Smooth muscle cell (in vitro differentiated cells): ENCODE data around the gene SEMA4D. TPM values are rescaled to one million over a fixed set of nuclear protein-coding genes. Genes with fewer than 3 reads are reported as not detected.

Source experiments
- DNase-seq: peaks from one replicate; lab custom pipeline; 2025; ENCODE audit not compliant: unreplicated experiment; lab: John Stamatoyannopoulos, UW
- H2AFZ ChIP-seq: fragments of 200-600 bp; sonication (generic); 2 replicates; pipeline ENCODE4 v1.6.0; 2016; ENCODE audit warnings: antibody characterized with exemption, low read depth, mild to moderate bottlenecking
- H3F3A ChIP-seq: fragments of 200-600 bp; sonication (generic); 2 replicates; pipeline ENCODE4 v1.6.0; 2017; ENCODE audit warnings: antibody characterized with exemption, low read depth
- H3K27ac ChIP-seq: fragments of 200-600 bp; sonication (generic); 2 replicates; pipeline ENCODE4 v1.5.1; 2016; ENCODE audit warnings: low read depth, mild to moderate bottlenecking
- H3K27me3 ChIP-seq: fragments of 200-600 bp; sonication (generic); 2 replicates; pipeline ENCODE4 v1.6.1; 2016; ENCODE audit warnings: low read depth, mild to moderate bottlenecking
- H3K36me3 ChIP-seq: fragments of 200-600 bp; sonication (generic); 2 replicates; pipeline ENCODE4 v1.5.1; 2016; ENCODE audit warnings: low read depth
- H3K4me1 ChIP-seq: fragments of 200-600 bp; sonication (generic); 2 replicates; pipeline ENCODE4 v1.5.1; 2016; ENCODE audit warnings: low read depth
- H3K4me2 ChIP-seq: fragments of 200-600 bp; sonication (generic); 2 replicates; pipeline ENCODE4 v1.6.0; 2016; ENCODE audit warnings: mild to moderate bottlenecking
- H3K4me3 ChIP-seq: fragments of 200-600 bp; sonication (generic); 2 replicates; pipeline ENCODE4 v1.5.1; 2016; ENCODE audit warnings: mild to moderate bottlenecking
- H3K79me2 ChIP-seq: fragments of 200-600 bp; sonication (generic); 2 replicates; pipeline ENCODE4 v1.6.0; 2016; ENCODE audit warnings: low read depth, mild to moderate bottlenecking
- H3K9ac ChIP-seq: fragments of 200-600 bp; sonication (generic); 2 replicates; pipeline ENCODE4 v1.6.0; 2016; ENCODE audit warnings: low read depth
- H3K9me3 ChIP-seq: fragments of 200-600 bp; sonication (generic); replicated peaks from 2 replicates; pipeline ENCODE4 v1.5.1; 2016; ENCODE audit warnings: low read depth
- H4K20me1 ChIP-seq: fragments of 200-600 bp; sonication (generic); 2 replicates; pipeline ENCODE4 v1.6.0; 2016; ENCODE audit warnings: low read depth
- WGBS: methylation state at CpG from one replicate; pipeline ENCODE4 v1.1.7; 2016; ENCODE audit warnings: low lambda C conversion rate; 5-methylcytosine and 5-hydroxymethylcytosine counted together
- polyA plus RNA-seq: library from polyadenylated mRNA; unstranded; fragments of >200 nt; fragmentation: Nextera tagmentation; extraction: Ambion mirVana; gene quantifications from 2 replicates; pipeline ENCODE4 v1.2.1, GENCODE V29; 2016
- total RNA-seq: library from RNA; depleted of rRNA; stranded (reverse); fragments of >200 nt; gene quantifications from 2 replicates; pipeline ENCODE4 v1.2.3, GENCODE V29; 2014
- TF ChIP-seq, protein P1 (sequence below): fragments of 200-600 bp; sonication (generic); IDR thresholded peaks from 2 replicates; pipeline ENCODE4 v1.5.1; 2017; ENCODE audit warnings: borderline replicate concordance, mild to moderate bottlenecking, antibody characterized with exemption; ENCODE audit not compliant: insufficient read depth, poor library complexity, severe bottlenecking

Gene SEMA4D
- total and polyA plus RNA-seq, 2 experiments from 2014 or later = 0.63 to 2.7 TPM

DNA sequence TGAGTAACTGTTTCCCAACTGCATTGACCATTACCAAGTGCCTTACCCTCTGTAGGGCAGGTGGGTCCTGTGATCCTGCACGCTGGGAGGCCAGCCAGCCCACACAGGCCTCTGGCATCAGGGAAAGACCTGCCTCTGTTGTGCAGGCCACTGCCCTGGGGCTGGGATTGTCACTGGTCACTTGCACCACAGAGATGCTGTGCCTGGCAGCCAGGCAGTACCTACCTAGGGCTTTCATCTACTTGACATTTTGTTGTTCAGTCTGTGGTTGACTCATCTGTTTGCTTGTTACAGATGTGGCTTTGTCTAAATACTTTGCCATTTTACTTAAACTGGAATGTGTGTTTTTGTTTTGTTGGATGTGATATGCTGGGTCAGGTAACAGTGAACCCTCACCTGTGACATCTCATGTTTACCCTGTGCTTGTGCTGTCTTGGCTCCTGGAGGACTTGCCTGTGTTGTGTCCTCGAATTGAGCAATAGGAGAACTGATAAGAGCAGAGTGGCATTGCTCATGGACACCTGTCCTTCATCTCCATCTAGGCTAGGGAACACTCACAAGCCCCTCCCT lies 146.8 kb downstream of the SEMA4D start:
- H2AFZ ChIP-seq = no peak overlapping the region
- H3K9me3 ChIP-seq = no peaks in the 10 kb centered on the region
- H3K79me2 ChIP-seq = no peaks in the 10 kb centered on the region
- no peak overlapping the region for H3K27ac ChIP-seq
- no peak for DNase-seq
- H3K4me1 ChIP-seq = no peaks in the 10 kb centered on the region
- no peaks in the 10 kb centered on the region for H3F3A ChIP-seq
- TF ChIP-seq, protein P1, sequence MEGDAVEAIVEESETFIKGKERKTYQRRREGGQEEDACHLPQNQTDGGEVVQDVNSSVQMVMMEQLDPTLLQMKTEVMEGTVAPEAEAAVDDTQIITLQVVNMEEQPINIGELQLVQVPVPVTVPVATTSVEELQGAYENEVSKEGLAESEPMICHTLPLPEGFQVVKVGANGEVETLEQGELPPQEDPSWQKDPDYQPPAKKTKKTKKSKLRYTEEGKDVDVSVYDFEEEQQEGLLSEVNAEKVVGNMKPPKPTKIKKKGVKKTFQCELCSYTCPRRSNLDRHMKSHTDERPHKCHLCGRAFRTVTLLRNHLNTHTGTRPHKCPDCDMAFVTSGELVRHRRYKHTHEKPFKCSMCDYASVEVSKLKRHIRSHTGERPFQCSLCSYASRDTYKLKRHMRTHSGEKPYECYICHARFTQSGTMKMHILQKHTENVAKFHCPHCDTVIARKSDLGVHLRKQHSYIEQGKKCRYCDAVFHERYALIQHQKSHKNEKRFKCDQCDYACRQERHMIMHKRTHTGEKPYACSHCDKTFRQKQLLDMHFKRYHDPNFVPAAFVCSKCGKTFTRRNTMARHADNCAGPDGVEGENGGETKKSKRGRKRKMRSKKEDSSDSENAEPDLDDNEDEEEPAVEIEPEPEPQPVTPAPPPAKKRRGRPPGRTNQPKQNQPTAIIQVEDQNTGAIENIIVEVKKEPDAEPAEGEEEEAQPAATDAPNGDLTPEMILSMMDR = no peak
- no peak overlapping the region for H3K4me2 ChIP-seq
- peaks cover 22% of the 10 kb centered on the region for H4K20me1 ChIP-seq
- H3K4me3 ChIP-seq = no peak overlapping the region
- peaks cover 14% of the 10 kb centered on the region for H3K36me3 ChIP-seq
- WGBS = 100% methylated on average over 2 of the region's 2 CpGs
- no peaks in the 10 kb centered on the region for H3K27me3 ChIP-seq
- no peak overlapping the region for H3K9ac ChIP-seq

DNA sequence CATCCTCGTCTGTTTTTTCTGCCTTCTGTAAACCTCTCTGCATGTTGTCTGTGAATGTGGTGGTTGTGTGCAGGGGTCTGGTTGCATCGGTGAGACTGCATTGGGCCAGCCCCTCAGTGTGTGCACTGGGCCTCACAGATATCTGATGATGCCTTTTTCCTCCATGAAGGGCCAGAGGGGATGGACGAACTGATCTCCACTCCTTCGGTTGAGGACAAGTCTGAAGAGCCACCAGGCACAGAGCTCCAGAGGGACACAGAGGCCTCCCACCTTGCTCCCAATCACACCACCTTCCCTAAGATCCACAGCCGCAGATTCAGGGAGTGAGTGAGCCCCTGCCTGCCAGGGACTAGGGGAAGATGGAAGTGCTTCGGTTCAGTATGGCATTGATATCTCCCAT lies 148.3 kb downstream of the SEMA4D start:
- Histone ChIP-seq H3K4me2 (no peak overlapping the region), H3K36me3 (peaks cover 14% of the 10 kb centered on the region), H3K27me3 (no peaks in the 10 kb centered on the region), H3K9me3 (no peaks in the 10 kb centered on the region), H3K79me2 (no peaks in the 10 kb centered on the region), H4K20me1 (peaks cover 25% of the 10 kb centered on the region), H3K4me3 (no peak overlapping the region), H2AFZ (no peak overlapping the region), H3F3A (no peaks in the 10 kb centered on the region), H3K4me1 (no peaks in the 10 kb centered on the region), H3K9ac (no peak overlapping the region), H3K27ac (no peak overlapping the region)
- TF ChIP-seq, protein P1 = no peak
- no peak for DNase-seq
- WGBS = 98% methylated on average over 6 of the region's 6 CpGs

DNA sequence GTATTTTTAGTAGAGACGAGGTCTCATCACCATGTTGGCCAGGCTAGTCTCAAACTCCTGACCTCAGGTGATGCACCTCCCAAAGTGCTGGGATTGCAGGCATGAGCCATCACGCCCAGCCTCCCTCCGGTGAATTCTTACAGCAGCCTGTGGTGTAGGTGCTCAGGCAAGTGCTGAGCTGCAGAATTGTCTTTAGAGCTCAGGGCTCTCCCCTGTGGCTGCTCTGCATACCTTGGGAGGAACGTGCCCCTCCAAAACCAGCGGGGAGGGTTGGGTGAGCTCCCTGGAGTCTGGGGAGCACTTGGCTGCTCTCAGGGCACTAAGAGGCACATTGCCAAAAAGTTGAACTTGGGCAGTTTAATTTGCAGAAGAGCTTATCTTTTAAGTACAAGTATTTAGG lies 150.3 kb downstream of the SEMA4D start:
- Histone ChIP-seq H3K36me3 (peaks cover 8% of the 10 kb centered on the region), H3K4me2 (no peak overlapping the region), H3K27ac (no peak overlapping the region)

DNA sequence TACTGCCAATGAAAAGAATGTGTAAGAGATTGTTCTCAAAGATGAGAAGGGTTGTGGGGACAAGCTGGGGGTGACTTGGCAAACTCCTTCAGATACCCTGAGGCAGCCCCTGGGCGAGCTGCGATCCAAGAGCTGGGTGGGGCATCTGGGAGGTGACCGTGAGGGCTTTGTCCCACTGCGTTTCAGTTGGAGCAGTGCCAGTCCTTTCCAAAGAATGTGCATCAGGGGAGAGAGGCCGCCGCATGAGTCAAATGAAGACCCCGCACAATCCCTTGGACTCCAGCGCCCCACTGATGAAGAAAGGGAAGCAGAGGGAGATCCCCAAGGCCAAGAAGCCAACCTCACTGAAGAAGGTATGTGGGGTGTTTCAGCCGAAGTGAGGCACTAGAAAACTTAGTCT lies 151.2 kb downstream of the SEMA4D start:
- no peak overlapping the region for H3K4me2 ChIP-seq
- DNase-seq = no peak
- H3K27ac ChIP-seq = no peak overlapping the region
- no peaks in the 10 kb centered on the region for H3F3A ChIP-seq
- no peak overlapping the region for H3K4me3 ChIP-seq
- no peaks in the 10 kb centered on the region for H3K79me2 ChIP-seq
- WGBS = 94% methylated on average over 9 of the region's 9 CpGs
- TF ChIP-seq, protein P1 = no peak
- no peak overlapping the region for H3K9ac ChIP-seq
- peaks cover 8% of the 10 kb centered on the region for H4K20me1 ChIP-seq
- H3K4me1 ChIP-seq = no peaks in the 10 kb centered on the region
- H2AFZ ChIP-seq = no peak overlapping the region
- no peaks in the 10 kb centered on the region for H3K27me3 ChIP-seq
- H3K9me3 ChIP-seq = no peaks in the 10 kb centered on the region
- H3K36me3 ChIP-seq = peaks cover 7% of the 10 kb centered on the region

More for the DNA sequence above, 150.3 kb downstream of the SEMA4D start:
- Histone ChIP-seq H3K79me2 (no peaks in the 10 kb centered on the region), H3K4me3 (no peak overlapping the region), H3K27me3 (no peaks in the 10 kb centered on the region), H3F3A (no peaks in the 10 kb centered on the region), H2AFZ (no peak overlapping the region), H3K9me3 (no peaks in the 10 kb centered on the region), H3K9ac (no peak overlapping the region), H3K4me1 (no peaks in the 10 kb centered on the region), H4K20me1 (peaks cover 11% of the 10 kb centered on the region)
- WGBS = over 99% methylated on average over 5 of the region's 5 CpGs
- TF ChIP-seq, protein P1 = no peak
- DNase-seq = no peak
